Esophagus squamous epithelium (tissue), 5 donors: ENCODE data around the gene GNPTAB. TPM values are rescaled to one million over a fixed set of nuclear protein-coding genes. Genes with fewer than 3 reads are reported as not detected.
A peak's percentile ranks its signal among the peaks of the same experiment; 100 is the strongest.
"Not testable (repeated sequence)": the region's sequence is repeated elsewhere in the genome, so short reads cannot be mapped to it uniquely, and the experiment has no call there.

ENCODE experiments used
- DNase-seq: peaks from one replicate; lab custom pipeline; 2025; lab: John Stamatoyannopoulos, UW
- H3K27ac ChIP-seq, 4 donors: fragments of 200-600 bp; sonication (generic); one replicate each; pipeline ENCODE4 v1.5.1; 2016 to 2019; ENCODE audit warnings: mild to moderate bottlenecking in 1 of 4
- H3K27me3 ChIP-seq, 4 donors: fragments of 200-600 bp; sonication (generic); 1 replicate in 3 of 4; 2 replicates in 1 of 4; pipeline versions ENCODE4 v1.5.1 to v1.6.0; 2017 to 2021; ENCODE audit warnings: antibody characterized with exemption in 1 of 4
- H3K36me3 ChIP-seq, 3 donors: fragments of 200-600 bp; sonication (generic); one replicate each; pipeline ENCODE4 v1.5.1; 2016 to 2019
- H3K4me1 ChIP-seq, 3 donors: fragments of 200-600 bp; sonication (generic); one replicate each; pipeline ENCODE4 v1.5.1; 2017 to 2019
- H3K4me3 ChIP-seq, 4 donors: fragments of 200-600 bp; sonication (generic); 1 replicate in 3 of 4; 2 replicates in 1 of 4; pipeline ENCODE4 v1.5.1; 2016 to 2019; ENCODE audit warnings: mild to moderate bottlenecking in 2 of 4, moderate library complexity in 1 of 4
- H3K9me3 ChIP-seq, 3 donors: fragments of 200-600 bp; sonication (generic); one replicate each; pipeline ENCODE4 v1.5.1; 2016 to 2019
- POLR2A ChIP-seq, 4 donors: fragments of 450-650 bp; IDR thresholded peaks; one replicate each; pipeline ENCODE4 v1.6.1; 2017; ENCODE audit warnings: antibody characterized with exemption in 4 of 4, mild to moderate bottlenecking in 4 of 4, moderate library complexity in 3 of 4
- WGBS, 2 donors: methylation state at CpG; one replicate each; pipeline ENCODE4 v1.1.5; 2018; 5-methylcytosine and 5-hydroxymethylcytosine counted together
- intact Hi-C: fragments of 100-400 bp; cut with DNase I; formaldehyde crosslinking; loops from one replicate; pipeline ENCODE4 v1.15.0; 2022
- total RNA-seq, 4 donors: library from RNA; depleted of rRNA; stranded (reverse); fragments of >200 nt; gene quantifications; one replicate each; pipeline ENCODE4 v1.1.0, GENCODE V29; 2016
- TF ChIP-seq, protein P1 (sequence below), 6 experiments: fragments of 450-650 bp in 4 of 6; fragments of 200-600 bp in 2 of 6; sonication (generic) in 2 of 6; IDR thresholded peaks; one replicate each; pipeline ENCODE4 v1.5.1; 2016 to 2019; ENCODE audit warnings: antibody characterized with exemption in 6 of 6, mild to moderate bottlenecking in 4 of 6, moderate library complexity in 4 of 6
- donor health status: DM: yes; HTN: yes; CAD: no.

The GNPTAB gene
- total RNA-seq, 4 donors from 2014 or later: 20.8 to 26.3 (median 21.9) TPM

GRCh38 chr12:101862245-101862644 lies 31.5 kb upstream of the GNPTAB start:
- intact Hi-C loops: no loop called here
- WGBS, 2 donors: 84 to 85% methylated on average over 2 of the region's 2 CpGs
- peaks cover 0 to 11% (median 0%) of the 10 kb centered on the region in 3 donors for H3K4me1 ChIP-seq
- no peaks in the 10 kb centered on the region for H3K36me3 ChIP-seq
- TF ChIP-seq, protein P1, sequence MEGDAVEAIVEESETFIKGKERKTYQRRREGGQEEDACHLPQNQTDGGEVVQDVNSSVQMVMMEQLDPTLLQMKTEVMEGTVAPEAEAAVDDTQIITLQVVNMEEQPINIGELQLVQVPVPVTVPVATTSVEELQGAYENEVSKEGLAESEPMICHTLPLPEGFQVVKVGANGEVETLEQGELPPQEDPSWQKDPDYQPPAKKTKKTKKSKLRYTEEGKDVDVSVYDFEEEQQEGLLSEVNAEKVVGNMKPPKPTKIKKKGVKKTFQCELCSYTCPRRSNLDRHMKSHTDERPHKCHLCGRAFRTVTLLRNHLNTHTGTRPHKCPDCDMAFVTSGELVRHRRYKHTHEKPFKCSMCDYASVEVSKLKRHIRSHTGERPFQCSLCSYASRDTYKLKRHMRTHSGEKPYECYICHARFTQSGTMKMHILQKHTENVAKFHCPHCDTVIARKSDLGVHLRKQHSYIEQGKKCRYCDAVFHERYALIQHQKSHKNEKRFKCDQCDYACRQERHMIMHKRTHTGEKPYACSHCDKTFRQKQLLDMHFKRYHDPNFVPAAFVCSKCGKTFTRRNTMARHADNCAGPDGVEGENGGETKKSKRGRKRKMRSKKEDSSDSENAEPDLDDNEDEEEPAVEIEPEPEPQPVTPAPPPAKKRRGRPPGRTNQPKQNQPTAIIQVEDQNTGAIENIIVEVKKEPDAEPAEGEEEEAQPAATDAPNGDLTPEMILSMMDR (IDR thresholded peaks at IDR 0.05): no peak
- no peak for TF ChIP-seq POLR2A (IDR thresholded peaks at IDR 0.05)
- no peak overlapping the region for H3K27ac ChIP-seq
- H3K9me3 ChIP-seq: peaks cover 0 to 11% (median 4%) of the 10 kb centered on the region in 3 donors
- H3K4me3 ChIP-seq: no peak overlapping the region
- DNase-seq: no peak
- H3K27me3 ChIP-seq: no peaks in the 10 kb centered on the region

DNA sequence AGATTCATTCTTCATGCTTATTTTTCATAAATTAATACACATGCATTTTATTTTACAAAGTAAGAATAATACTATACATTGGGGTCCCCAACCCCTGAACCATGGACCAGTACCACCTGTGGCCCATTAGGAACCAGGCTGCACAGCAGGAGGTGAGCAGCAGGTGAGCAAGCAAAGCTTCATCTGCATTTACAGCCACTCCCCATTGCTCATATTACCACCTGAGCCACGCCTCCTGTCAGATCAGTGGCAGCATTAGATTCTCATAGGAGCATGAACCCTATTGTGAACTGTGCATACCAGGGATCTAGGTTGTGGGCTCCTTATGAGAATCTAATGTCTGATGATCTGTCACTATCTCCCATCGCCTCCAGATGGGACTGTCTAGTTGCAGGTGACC lies 30.9 kb upstream of the GNPTAB start:
- peaks cover 0 to 16% (median 0%) of the 10 kb centered on the region in 3 donors for H3K4me1 ChIP-seq
- H3K36me3 ChIP-seq, intact Hi-C loops, DNase-seq, H3K27me3 ChIP-seq, H3K4me3 ChIP-seq, H3K27ac ChIP-seq: not testable (repeated sequence)
- peaks cover 0 to 11% (median 4%) of the 10 kb centered on the region in 3 donors for H3K9me3 ChIP-seq
- 69 to 75% methylated on average over 2 of the region's 2 CpGs for WGBS, 2 donors

DNA sequence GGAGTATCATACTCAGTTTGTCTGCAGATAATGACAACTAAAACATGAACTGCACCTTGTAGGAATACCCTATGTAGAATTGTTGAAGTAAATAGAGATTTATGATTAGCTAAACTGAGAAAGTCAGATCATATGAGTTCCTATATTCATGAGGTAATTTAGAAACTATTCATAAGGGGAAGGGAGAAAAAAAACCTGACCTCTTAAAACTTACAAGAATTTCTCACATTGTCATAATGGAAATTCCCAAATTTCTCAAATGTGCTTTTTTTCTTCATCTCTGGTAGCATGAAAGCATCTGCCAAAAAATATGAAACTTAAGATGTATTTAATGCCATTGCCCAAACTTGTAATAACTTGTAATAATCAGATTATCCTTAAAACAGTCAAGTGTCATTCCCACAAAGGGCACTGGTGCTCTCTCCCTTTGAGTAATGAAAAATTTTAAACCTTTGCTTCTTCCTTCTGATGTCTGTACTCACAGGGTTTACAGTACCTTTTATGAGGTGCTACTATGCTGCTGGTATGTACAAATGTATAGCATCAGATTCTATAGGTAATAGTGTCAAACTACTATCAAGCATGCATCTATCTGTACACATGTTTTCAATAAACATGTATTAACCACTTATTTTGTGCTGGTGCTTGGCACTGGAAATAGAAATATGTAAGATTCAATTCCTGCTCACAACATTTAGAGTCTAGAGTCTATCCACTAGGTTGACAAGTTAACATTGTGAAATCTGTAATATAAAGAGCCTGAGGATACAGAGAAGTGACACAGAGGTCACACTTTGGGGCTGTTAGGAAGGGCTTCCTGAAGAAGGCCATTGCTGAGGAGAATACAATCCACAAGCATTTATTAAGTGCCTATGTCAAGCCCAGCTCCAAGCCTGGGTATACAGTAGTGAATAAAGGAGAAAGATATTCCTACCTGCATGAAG lies 29.2 kb upstream of the GNPTAB start:
- peaks cover 4 to 24% (median 4%) of the 10 kb centered on the region in 3 donors for H3K4me1 ChIP-seq
- H3K27me3 ChIP-seq: no peaks in the 10 kb centered on the region
- no peak for TF ChIP-seq POLR2A (IDR thresholded peaks at IDR 0.05)
- TF ChIP-seq, protein P1 (IDR thresholded peaks at IDR 0.05): no peak
- H3K4me3 ChIP-seq: no peak overlapping the region
- no peaks in the 10 kb centered on the region for H3K36me3 ChIP-seq
- no peak overlapping the region for H3K27ac ChIP-seq
- intact Hi-C loops: no loop called here
- DNase-seq: no peak
- peaks cover 0 to under 1% (median 0%) of the 10 kb centered on the region in 3 donors for H3K9me3 ChIP-seq

GRCh38 chr12:101858361-101858760 lies 27.6 kb upstream of the GNPTAB start:
- Histone ChIP-seq H3K9me3 (no peaks in the 10 kb centered on the region), H3K27me3 (no peaks in the 10 kb centered on the region), H3K36me3 (no peaks in the 10 kb centered on the region), H3K4me3 (no peak overlapping the region), H3K27ac (no peak overlapping the region), H3K4me1 (peaks cover 4 to 28% (median 4%) of the 10 kb centered on the region in 3 donors)
- 92 to 97% methylated on average over 3 of the region's 3 CpGs for WGBS, 2 donors
- DNase-seq: no peak
- TF ChIP-seq, protein P1 (IDR thresholded peaks at IDR 0.05): no peak
- no peak for TF ChIP-seq POLR2A (IDR thresholded peaks at IDR 0.05)
- intact Hi-C loops: no loop called here

GRCh38 chr12:101857043-101857558 lies 26.3 kb upstream of the GNPTAB start:
- no peak for TF ChIP-seq POLR2A (IDR thresholded peaks at IDR 0.05)
- TF ChIP-seq, protein P1 (IDR thresholded peaks at IDR 0.05): no peak

DNA sequence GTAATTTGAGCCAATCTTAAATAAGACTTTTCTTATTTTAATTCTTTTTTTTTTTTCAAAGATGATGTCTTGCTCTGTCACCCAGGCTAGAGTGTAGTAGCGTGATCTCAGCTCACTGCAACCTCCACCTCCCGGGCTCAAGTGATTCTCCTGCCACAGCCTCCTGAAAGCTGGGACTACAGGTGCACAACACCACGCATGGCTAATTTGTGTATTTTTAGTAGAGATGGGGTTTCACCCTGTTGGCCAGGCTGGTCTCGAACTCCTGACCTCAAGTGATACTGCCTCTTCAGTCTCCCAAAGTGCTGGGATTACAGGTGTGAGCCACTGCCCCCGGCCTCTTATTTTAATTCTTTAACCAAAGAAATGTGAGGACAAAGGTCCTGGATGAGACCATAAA lies 25.9 kb upstream of the GNPTAB start:
- Histone ChIP-seq H3K4me1 (peaks cover 4 to 28% (median 4%) of the 10 kb centered on the region in 3 donors), H3K27ac (peak overlapping the region in 1 of 4 donors; percentile 9)
- H3K36me3 ChIP-seq, intact Hi-C loops, H3K27me3 ChIP-seq, H3K4me3 ChIP-seq, DNase-seq, H3K9me3 ChIP-seq: not testable (repeated sequence)
- 85 to 91% methylated on average over 4 to 5 of the region's 5 CpGs for WGBS, 2 donors

More at GRCh38 chr12:101857043-101857558, 26.3 kb upstream of the GNPTAB start:
- 41 to 64% methylated on average over 1 of the region's 1 CpG for WGBS, 2 donors
- no peak overlapping the region for H3K4me3 ChIP-seq
- H3K27ac ChIP-seq: peak overlapping the region in 1 of 4 donors; percentile 9
- no peaks in the 10 kb centered on the region for H3K27me3 ChIP-seq
- H3K36me3 ChIP-seq: no peaks in the 10 kb centered on the region
- H3K4me1 ChIP-seq: peaks cover 4 to 28% (median 4%) of the 10 kb centered on the region in 3 donors
- H3K9me3 ChIP-seq: no peaks in the 10 kb centered on the region
- intact Hi-C loops: no loop called here
- DNase-seq: no peak
